A549 (cell line): Measurements from ENCODE around the gene FAM3C. TPM values are rescaled to one million over a fixed set of nuclear protein-coding genes. Genes with fewer than 3 reads are reported as not detected.

Experiments
- ATAC-seq, 2 experiments: fragments of 200-7000 bp in 1 of 2; fragments of >200 bp in 1 of 2; cut with Nextera tagmentation in 1 of 2; cut with Tn5 transposase in 1 of 2; 3 replicates each; pipeline versions ENCODE4 v1.8.0 to v1.9.1; 2018 to 2020; ENCODE audit warnings: mild to moderate bottlenecking in 1 of 2, moderate library complexity in 1 of 2
- CTCF ChIA-PET: fragments of 300-600 bp; sonication (Branson Sonifier 250); formaldehyde crosslinking; extraction: SDS; loops from one replicate; lab custom pipeline; 2021; ENCODE audit warnings: antibody characterized with exemption, inconsistent platforms; lab: Yijun Ruan, JAX
- POLR2A ChIA-PET: fragments of 350-600 bp; formaldehyde crosslinking; extraction: SDS; loops from one replicate; lab custom pipeline; 2021; ENCODE audit warnings: antibody characterized with exemption, inconsistent platforms; lab: Yijun Ruan, JAX
- DNase-seq, 2 experiments: peaks; one replicate each; pipeline versions ENCODE4 v3.0.0 to v3.0.0-alpha.2; 2011 to 2016; ENCODE audit warnings: low read depth in 1 of 2, low spot score in 1 of 2
- FAIRE-seq: peaks from 2 replicates; lab custom pipeline; 2011; peaks lifted over from hg19 to GRCh38; lab: Jason Lieb, UNC
- H3K27ac ChIP-seq, 2 experiments: fragments of >200 bp; sonication (Bioruptor Twin); formaldehyde crosslinking; 3 replicates each; pipeline ENCODE4 v1.5.1; 2016 to 2017
- H3K4me1 ChIP-seq: fragments of >200 bp; sonication (Bioruptor Twin); formaldehyde crosslinking; 3 replicates; pipeline ENCODE4 v1.6.1; 2016
- H3K4me2 ChIP-seq: fragments of >200 bp; sonication (Bioruptor Twin); formaldehyde crosslinking; 3 replicates; pipeline ENCODE4 v1.6.1; 2016
- H3K4me3 ChIP-seq: fragments of >200 bp; sonication (Bioruptor Twin); formaldehyde crosslinking; 3 replicates; pipeline ENCODE4 v1.5.1; 2016
- H3K9me3 ChIP-seq: fragments of >200 bp; sonication (Bioruptor Twin); formaldehyde crosslinking; 3 replicates; pipeline ENCODE4 v1.6.1; 2016
- CBX2 ChIP-seq: fragments of 200-600 bp; sonication (generic); IDR thresholded peaks from 2 replicates; pipeline ENCODE4 v1.6.1; 2016; ENCODE audit warnings: low read depth, mild to moderate bottlenecking, borderline replicate concordance
- CEBPB ChIP-seq, 2 experiments: fragments of >200 bp in 1 of 2; sonication (Bioruptor Twin) in 1 of 2; formaldehyde crosslinking in 1 of 2; IDR thresholded peaks; 2 replicates each; pipeline ENCODE4 v1.6.1; 2012 to 2016
- CHD2 ChIP-seq: fragments of 150-350 bp; IDR thresholded peaks from 2 replicates; pipeline ENCODE4 v1.6.1; 2014; ENCODE audit warnings: low read length; ENCODE audit not compliant: partially characterized antibody
- CHD4 ChIP-seq: fragments of 200-600 bp; sonication (generic); IDR thresholded peaks from 2 replicates; pipeline ENCODE4 v1.6.1; 2016; ENCODE audit warnings: antibody characterized with exemption, mild to moderate bottlenecking, borderline replicate concordance
- CTCF ChIP-seq: fragments of >200 bp; sonication (Bioruptor Twin); formaldehyde crosslinking; IDR thresholded peaks from 3 replicates; pipeline ENCODE4 v1.5.1; 2016
- EP300 ChIP-seq, 2 experiments: fragments of >200 bp; sonication (Bioruptor Twin); formaldehyde crosslinking; IDR thresholded peaks; 2 replicates in 1 of 2; 3 replicates in 1 of 2; pipeline ENCODE4 v1.6.1; 2016 to 2017
- FOSL2 ChIP-seq, 2 experiments: fragments of 450-650 bp in 1 of 2; fragments of >200 bp in 1 of 2; sonication (Bioruptor Twin) in 1 of 2; formaldehyde crosslinking; IDR thresholded peaks; 2 replicates each; pipeline versions ENCODE4 v1.5.0 to v1.6.1; 2016 to 2020; ENCODE audit warnings: mild to moderate bottlenecking in 1 of 2, moderate library complexity in 1 of 2
- FOXS1 ChIP-seq: fragments of 250-450 bp; sonication (Bioruptor Pico); IDR thresholded peaks from 2 replicates; pipeline ENCODE4 v1.5.0; 2020; ENCODE audit warnings: mild to moderate bottlenecking, moderate library complexity
- HDAC2 ChIP-seq: fragments of 200-600 bp; sonication (generic); IDR thresholded peaks from 2 replicates; pipeline ENCODE4 v1.6.1; 2016
- HES2 ChIP-seq: fragments of >200 bp; sonication (Bioruptor Twin); formaldehyde crosslinking; IDR thresholded peaks from 2 replicates; pipeline ENCODE4 v1.6.1; 2016
- HOXA7 ChIP-seq: fragments of 250-450 bp; sonication (Bioruptor Pico); IDR thresholded peaks from 2 replicates; pipeline ENCODE4 v1.5.0; 2020; ENCODE audit warnings: mild to moderate bottlenecking, moderate library complexity
- HOXB13 ChIP-seq: fragments of 250-450 bp; sonication (Bioruptor Pico); IDR thresholded peaks from 2 replicates; pipeline ENCODE4 v1.5.0; 2020; ENCODE audit warnings: low read depth, mild to moderate bottlenecking, moderate library complexity
- JUN ChIP-seq, 2 experiments: fragments of >200 bp; sonication (Bioruptor Twin); formaldehyde crosslinking; IDR thresholded peaks; 2 replicates in 1 of 2; 3 replicates in 1 of 2; pipeline ENCODE4 v1.6.1; 2016 to 2017
- JUNB ChIP-seq: fragments of >200 bp; sonication (Bioruptor Twin); formaldehyde crosslinking; IDR thresholded peaks from 2 replicates; pipeline ENCODE4 v1.6.1; 2016
- KDM1A ChIP-seq: fragments of 200-600 bp; sonication (generic); IDR thresholded peaks from 2 replicates; pipeline ENCODE4 v1.6.1; 2016; ENCODE audit warnings: low read depth, mild to moderate bottlenecking
- MAFK ChIP-seq: fragments of 450-650 bp; IDR thresholded peaks from 2 replicates; pipeline ENCODE4 v1.6.1; 2014; ENCODE audit not compliant: partially characterized antibody
- MAZ ChIP-seq: fragments of 150-350 bp; IDR thresholded peaks from 2 replicates; pipeline ENCODE4 v1.6.1; 2014; ENCODE audit warnings: antibody characterized with exemption, low read depth, low read length, borderline replicate concordance
- MYC ChIP-seq: IDR thresholded peaks from 2 replicates; pipeline ENCODE4 v1.6.1; 2012; ENCODE audit warnings: mild to moderate bottlenecking, inconsistent platforms, low read length, improper control_type of control experiment, borderline replicate concordance
- PHF8 ChIP-seq: fragments of 200-600 bp; sonication (generic); IDR thresholded peaks from 2 replicates; pipeline ENCODE4 v1.6.1; 2016; ENCODE audit warnings: low read depth, mild to moderate bottlenecking, antibody characterized with exemption, moderate library complexity, borderline replicate concordance
- RAD21 ChIP-seq, 2 experiments: fragments of >200 bp in 1 of 2; sonication (Bioruptor Twin) in 1 of 2; formaldehyde crosslinking in 1 of 2; IDR thresholded peaks in 1 of 2; conservative IDR thresholded peaks in 1 of 2; 2 replicates in 1 of 2; 3 replicates in 1 of 2; pipeline ENCODE4 v1.6.1; 2012 to 2018; ENCODE audit warnings: inconsistent platforms in 1 of 2
- RARB ChIP-seq: fragments of 250-450 bp; sonication (Bioruptor Pico); IDR thresholded peaks from 2 replicates; pipeline ENCODE4 v1.8.0; 2021; ENCODE audit warnings: mild to moderate bottlenecking, moderate library complexity
- RCOR1 ChIP-seq: fragments of 150-350 bp; IDR thresholded peaks from 2 replicates; pipeline ENCODE4 v1.6.1; 2014; ENCODE audit warnings: antibody characterized with exemption, low read length, low read depth
- SREBF2 ChIP-seq: fragments of 450-650 bp; IDR thresholded peaks from 2 replicates; pipeline ENCODE4 v1.6.1; 2014; ENCODE audit warnings: mild to moderate bottlenecking, moderate library complexity
- TFCP2L1 ChIP-seq: fragments of 250-450 bp; sonication (Bioruptor Pico); IDR thresholded peaks from 2 replicates; pipeline ENCODE4 v1.5.0; 2021; ENCODE audit warnings: mild to moderate bottlenecking
- ZNF302 ChIP-seq: fragments of 250-450 bp; sonication (Bioruptor Pico); IDR thresholded peaks from 2 replicates; pipeline ENCODE4 v1.9.0; 2021; ENCODE audit warnings: inconsistent platforms, mild to moderate bottlenecking, moderate library complexity
- WGBS: methylation state at CpG from one replicate; pipeline ENCODE4 v1.1.6; 2017; ENCODE audit errors: missing lambda C conversion rate; 5-methylcytosine and 5-hydroxymethylcytosine counted together
- polyA plus RNA-seq, 4 experiments: library from polyadenylated mRNA; depleted of rRNA in 3 of 4; stranded (reverse); fragments of >200 nt; fragmentation: RNase III in 1 of 4; extraction: RNeasy Plus Mini Kit Qiagen cat#74134 plus additional on column Dnase treatment in 1 of 4; gene quantifications; 2 replicates in 3 of 4; 3 replicates in 1 of 4; pipeline ENCODE4 v1.2.3, GENCODE V29; 2011 to 2017
- TF ChIP-seq, protein P1 (sequence below): fragments of 250-450 bp; sonication (Bioruptor Pico); IDR thresholded peaks from 2 replicates; pipeline ENCODE4 v1.5.0; 2020; ENCODE audit warnings: low read depth, mild to moderate bottlenecking, moderate library complexity

Gene FAM3C
- polyA plus RNA-seq, 2 of the 4 experiments (the other 2 are of a cell fraction): 29.4 to 46.4 TPM

- TF ChIP-seq FOSL2 (IDR thresholded peaks at IDR 0.05) (no peak), FOSL2 (CRISPR knock-in tag; IDR thresholded peaks at IDR 0.05) (no peak), EP300 (IDR thresholded peaks at IDR 0.05) (no peak), PHF8 (no peak), JUN (IDR thresholded peaks at IDR 0.05) (no peak), HOXA7 (CRISPR knock-in tag) (no peak)
Observed at GRCh38 chr7:121351682-121352081, 44.4 kb downstream of the FAM3C start (continued).

GRCh38 chr7:121344497-121344896 is 51.6 kb downstream of the FAM3C start:
- DNase-seq (no peak), FAIRE-seq (no peak), ATAC-seq (no peak)
- no peaks in the 10 kb centered on the region for H3K4me1 ChIP-seq
- ChIA-PET POLR2A (interaction anchor here (0.6 kb wide), 1 partner anchor 394 kb away, joined by 4 read pairs; the partner anchor contains the start of gene ING3), CTCF (interaction anchor here (1.8 kb wide), 1 partner anchor 22 kb away, joined by 9 read pairs; no protein-coding TSS in a partner anchor)
- WGBS: 95% methylated on average over 1 of the region's 1 CpG
- H3K4me3 ChIP-seq: no peak overlapping the region
- H3K27ac ChIP-seq: no peak overlapping the region
- H3K4me2 ChIP-seq: no peak overlapping the region
- H3K9me3 ChIP-seq: no peaks in the 10 kb centered on the region
- TF ChIP-seq, protein P1, sequence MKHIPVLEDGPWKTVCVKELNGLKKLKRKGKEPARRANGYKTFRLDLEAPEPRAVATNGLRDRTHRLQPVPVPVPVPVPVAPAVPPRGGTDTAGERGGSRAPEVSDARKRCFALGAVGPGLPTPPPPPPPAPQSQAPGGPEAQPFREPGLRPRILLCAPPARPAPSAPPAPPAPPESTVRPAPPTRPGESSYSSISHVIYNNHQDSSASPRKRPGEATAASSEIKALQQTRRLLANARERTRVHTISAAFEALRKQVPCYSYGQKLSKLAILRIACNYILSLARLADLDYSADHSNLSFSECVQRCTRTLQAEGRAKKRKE: no peak
- TF ChIP-seq RAD21 (conservative IDR thresholded peaks at IDR 0.05 in 1 of 2, IDR thresholded peaks at IDR 0.05 in 1 of 2): no peak
- no peak for TF ChIP-seq KDM1A

DNA sequence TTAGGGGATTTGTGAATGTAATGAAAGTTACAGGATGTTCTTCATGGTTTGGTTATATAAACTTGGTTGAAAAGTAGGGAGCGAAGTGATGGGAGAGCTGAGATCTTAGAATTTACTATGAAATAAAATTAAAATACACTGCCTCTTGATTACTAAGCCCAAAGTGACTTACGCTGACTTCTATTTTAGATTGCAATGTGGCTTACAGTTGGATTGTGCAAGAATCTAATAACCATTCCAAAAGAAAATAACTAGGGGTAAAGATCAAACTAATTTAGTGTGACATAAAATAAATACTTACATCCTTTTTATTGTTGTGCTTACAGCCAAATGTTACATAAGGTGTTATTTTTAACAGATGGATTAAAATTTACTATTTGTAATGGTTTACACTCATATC is 52.0 kb downstream of the FAM3C start:
- H3K9me3 ChIP-seq: no peaks in the 10 kb centered on the region
- H3K4me1 ChIP-seq: no peaks in the 10 kb centered on the region
- ChIA-PET POLR2A (interaction anchor here (0.6 kb wide), 1 partner anchor 394 kb away, joined by 4 read pairs; the partner anchor contains the start of gene ING3), CTCF (interaction anchor here (1.8 kb wide), 1 partner anchor 23 kb away, joined by 9 read pairs; no protein-coding TSS in a partner anchor)
- TF ChIP-seq HDAC2 (no peak), FOXS1 (CRISPR knock-in tag) (no peak), RCOR1 (no peak), MAZ (no peak), HES2 (no peak), KDM1A (no peak), MYC (no peak), CTCF (no peak), CHD2 (no peak), FOSL2 (IDR thresholded peaks at IDR 0.05) (no peak), FOSL2 (CRISPR knock-in tag; IDR thresholded peaks at IDR 0.05) (no peak), MAFK (no peak), CEBPB (IDR thresholded peaks at IDR 0.05) (no peak), ZNF302 (CRISPR knock-in tag) (no peak), PHF8 (no peak)
- FAIRE-seq (no peak), ATAC-seq (no peak), DNase-seq (no peak)
- H3K4me3 ChIP-seq: no peak overlapping the region
- WGBS: 99% methylated on average over 2 of the region's 2 CpGs
- H3K27ac ChIP-seq: no peak overlapping the region
- no peak overlapping the region for H3K4me2 ChIP-seq

DNA sequence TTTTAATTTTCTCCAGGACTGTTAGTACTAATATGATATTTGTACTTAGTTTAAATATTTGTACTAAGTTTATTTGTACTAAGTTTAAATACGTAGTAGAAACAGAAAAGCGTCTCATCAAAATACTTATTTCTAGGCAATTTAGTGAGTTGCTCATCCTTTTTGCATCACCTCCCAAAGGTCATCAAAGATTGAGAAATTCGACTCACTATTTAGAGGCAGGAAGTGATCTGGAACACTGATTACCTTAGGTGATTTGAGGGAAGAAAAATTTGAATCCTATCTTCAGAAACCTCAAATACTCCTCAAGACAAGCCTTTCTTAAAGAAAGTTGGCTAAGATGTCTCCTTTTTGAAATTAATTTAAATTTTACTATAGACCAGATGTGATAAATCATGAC is 52.8 kb downstream of the FAM3C start:
- TF ChIP-seq CHD4 (no peak), CBX2 (no peak), RAD21 (conservative IDR thresholded peaks at IDR 0.05 in 1 of 2, IDR thresholded peaks at IDR 0.05 in 1 of 2) (no peak), HOXB13 (CRISPR knock-in tag) (no peak), SREBF2 (no peak), RARB (no peak), TFCP2L1 (no peak), JUNB (no peak)
- no peak for FAIRE-seq
- ChIA-PET CTCF (interaction anchor here (1.5 kb wide), 1 partner anchor 14 kb away, joined by 3 read pairs; no protein-coding TSS in a partner anchor), POLR2A (no interaction called here)
- H3K4me3 ChIP-seq: no peak overlapping the region
- no peak for ATAC-seq
- H3K9me3 ChIP-seq: no peaks in the 10 kb centered on the region
- no peak overlapping the region for H3K27ac ChIP-seq
- H3K4me2 ChIP-seq: no peak overlapping the region
- DNase-seq: no peak
- no peaks in the 10 kb centered on the region for H3K4me1 ChIP-seq
- 73% methylated on average over 3 of the region's 3 CpGs for WGBS
